ENCODE measurements around the gene HAPLN2.

- TF ChIP-seq POLR2AphosphoS5 (IDR thresholded peaks at IDR 0.05; ENCODE audit: borderline replicate concordance, low read depth, low read length), result no peak
- TF ChIP-seq EZH2 (IDR thresholded peaks at IDR 0.05), result no peak
- no peak for TF ChIP-seq FOXP2 (optimal IDR thresholded peaks at IDR 0.05; ENCODE audit: control extremely low read depth, extremely low read length, insufficient read depth)
Observed at GRCh38 chr1:156658945-156659574, 39.8 kb downstream of the HAPLN2 start.

Measured in SK-N-MC (cell line).